GM19240 (cell line): ENCODE measurements around the gene IMP3.

ENCODE experiments used
- DNase-seq: peaks from one replicate; pipeline ENCODE4 v3.0.0; 2011; ENCODE audit warnings: low spot score; ENCODE audit not compliant: insufficient read length

The IMP3 gene

GRCh38 chr15:75620841-75621391 lies 19.1 kb downstream of the IMP3 start:
- DNase-seq, result no peak

- DNase-seq, result no peak
Measured at GRCh38 chr15:75620058-75620820, 19.8 kb downstream of the IMP3 start.

DNA sequence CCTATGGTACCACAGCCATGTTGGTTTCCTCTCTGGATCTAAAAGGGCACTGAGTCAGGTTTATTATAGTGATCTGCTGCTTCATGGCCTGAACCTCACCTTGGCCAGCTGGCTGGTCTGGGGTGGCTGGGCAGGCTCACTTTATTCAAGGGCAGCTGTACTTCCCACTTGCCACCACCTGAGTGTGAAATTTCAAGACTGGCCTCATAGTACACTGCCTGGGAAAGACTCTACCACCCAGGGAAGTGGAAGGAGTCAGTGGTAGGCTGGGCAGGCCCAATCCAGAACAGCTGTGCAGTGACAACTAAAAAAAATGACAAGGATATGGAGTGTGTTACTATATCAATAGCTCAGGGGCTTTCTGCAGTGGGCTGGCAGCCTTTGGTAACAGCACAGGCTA lies 23.3 kb downstream of the IMP3 start:
- DNase-seq, result no peak

- DNase-seq, result no peak
Measured at GRCh38 chr15:75606711-75607699, 33.0 kb downstream of the IMP3 start.

GRCh38 chr15:75606026-75606425 lies 34.0 kb downstream of the IMP3 start:
- no peak for DNase-seq

DNA sequence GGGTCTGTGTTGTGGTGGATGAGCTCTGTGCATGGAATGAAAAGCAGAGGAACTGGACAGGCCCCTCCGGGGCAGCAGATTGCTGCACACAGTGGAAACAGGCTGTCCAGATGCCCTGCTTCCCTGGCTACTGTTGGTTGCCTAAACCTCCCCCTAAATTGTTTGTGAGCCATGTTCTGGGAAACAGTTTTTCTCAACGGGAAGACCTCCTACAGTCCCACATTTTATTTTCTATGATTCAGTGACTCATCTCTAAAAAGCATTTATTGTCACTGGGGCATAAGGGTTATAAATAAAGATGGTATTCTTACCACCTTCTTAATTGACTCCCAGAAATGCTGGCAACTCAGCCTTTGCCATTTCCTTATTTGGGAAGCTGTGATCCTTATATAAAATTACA lies 40.6 kb downstream of the IMP3 start:
- no peak for DNase-seq

DNA sequence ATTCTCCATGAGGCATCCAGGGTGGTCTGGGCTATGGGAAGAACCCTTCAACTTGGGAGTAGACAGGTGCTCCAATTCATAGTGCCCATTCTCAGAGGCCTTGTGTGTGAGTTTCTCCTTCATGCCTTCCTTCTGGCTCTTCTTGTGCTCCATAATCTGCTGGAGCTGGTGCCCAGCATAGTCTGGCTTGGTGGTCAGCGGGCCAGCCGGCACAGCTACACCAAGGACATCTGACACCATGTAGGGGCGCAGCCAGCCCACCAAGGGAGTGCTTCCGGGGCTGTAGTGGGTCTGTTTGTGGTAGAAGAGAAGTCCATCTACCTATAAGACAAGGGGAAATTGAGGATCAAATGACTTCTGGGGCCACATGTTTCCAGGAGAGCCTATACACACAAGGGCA lies 41.7 kb downstream of the IMP3 start:
- no peak for DNase-seq

GRCh38 chr15:75597667-75598341 lies 42.2 kb downstream of the IMP3 start:
- no peak for DNase-seq

DNA sequence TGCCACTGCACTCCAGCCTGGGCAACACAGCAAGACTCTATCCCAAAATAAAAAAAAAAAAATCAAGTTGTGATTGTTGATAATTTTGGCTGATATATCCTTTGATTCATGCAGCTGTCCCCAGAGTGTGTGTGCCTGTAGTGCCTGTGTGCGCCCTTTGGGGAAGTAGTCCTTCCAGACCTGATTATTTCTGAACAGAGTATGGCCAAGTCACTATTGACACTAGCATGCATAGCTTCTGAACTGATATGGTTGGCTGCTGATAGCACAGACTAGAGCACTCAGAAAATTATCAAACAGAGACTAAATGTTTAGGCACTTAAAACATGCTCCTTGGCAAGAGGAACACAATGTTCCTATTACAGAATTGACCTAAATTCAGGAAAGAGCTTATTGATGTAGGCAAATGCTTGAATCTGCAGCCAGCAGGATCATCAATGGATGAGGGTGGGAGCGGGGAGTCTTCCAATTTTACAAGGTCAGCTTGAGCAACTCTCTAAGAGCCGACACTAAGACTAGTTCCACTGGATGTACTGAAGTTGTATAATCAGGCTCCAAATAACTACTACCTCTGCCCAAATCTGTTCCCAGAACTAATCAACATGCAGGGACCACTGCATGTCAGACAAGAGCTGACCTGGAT lies 43.2 kb downstream of the IMP3 start:
- DNase-seq, result no peak

DNA sequence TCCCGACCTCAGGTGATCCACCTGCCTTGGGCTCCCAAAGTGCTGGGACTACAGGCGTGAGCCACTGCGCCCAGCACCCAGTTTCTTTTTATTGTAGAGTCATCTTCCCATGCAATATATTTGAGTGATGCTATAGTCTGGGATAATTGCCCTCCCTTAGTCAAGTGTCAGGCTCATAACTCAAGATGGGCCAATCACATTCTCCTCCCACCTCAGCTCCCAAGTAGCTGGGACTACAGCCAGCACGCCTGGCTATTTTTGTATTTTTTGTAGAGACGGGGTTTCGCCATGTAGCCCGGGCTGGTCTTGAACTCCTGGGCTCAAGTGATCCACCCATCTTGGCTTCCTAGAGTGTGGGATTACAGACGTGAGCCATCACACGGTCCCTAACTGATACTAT lies 45.7 kb downstream of the IMP3 start:
- no peak for DNase-seq

DNA sequence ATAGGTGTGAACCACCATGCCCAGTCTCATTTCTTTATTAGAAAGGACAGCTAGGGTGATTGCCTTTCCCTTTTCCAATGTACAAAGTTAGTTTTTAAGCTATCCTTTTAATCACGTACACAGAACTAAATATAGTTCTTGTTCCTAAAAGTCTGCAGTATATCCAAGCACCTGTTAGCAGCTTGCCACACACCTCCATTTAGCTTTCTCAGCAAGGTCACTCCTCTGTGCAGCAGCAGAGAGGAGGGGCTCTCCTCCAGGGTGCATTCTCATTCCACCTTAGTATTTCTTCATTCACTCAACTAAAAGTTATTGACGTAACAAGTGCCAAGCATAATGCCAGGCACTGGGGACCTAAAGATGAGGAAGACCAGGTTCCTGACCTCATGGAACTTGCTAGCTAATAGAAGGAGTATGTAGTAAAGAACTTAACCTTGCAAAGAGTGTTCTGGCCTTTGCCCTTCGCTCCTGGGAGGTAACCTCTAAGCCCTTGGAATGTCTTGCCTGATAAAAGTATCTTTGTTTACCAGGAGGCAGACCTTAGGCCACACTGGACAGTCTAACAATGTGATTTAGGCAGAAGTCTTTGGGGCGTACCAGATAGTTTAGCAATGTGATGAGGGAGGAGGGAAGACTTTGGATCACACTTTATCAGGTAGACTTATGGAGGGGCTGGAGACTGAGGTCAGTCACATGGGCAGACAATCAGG lies 48.2 kb downstream of the IMP3 start:
- DNase-seq, result no peak

GRCh38 chr15:75590239-75590638 lies 49.8 kb downstream of the IMP3 start:
- DNase-seq, result no peak
